K562 (cell line): ENCODE results near the gene MSH3. TPM values are rescaled to one million over a fixed set of nuclear protein-coding genes. Genes with fewer than 3 reads are reported as not detected.
"Not testable (repeated sequence)": the region's sequence is repeated elsewhere in the genome, so short reads cannot be mapped to it uniquely, and the experiment has no call there.

Experiments
- ATAC-seq: fragments of 200-7000 bp; cut with Tn5 transposase; 3 replicates; pipeline ENCODE4 v1.9.1; 2020; ENCODE audit warnings: moderate library complexity
- BruUV-seq: library from RNA; stranded (reverse); fragments of 400-500 nt; replicated peaks from 2 replicates; lab custom pipeline; 2021; lab: Mats Ljungman, UMichigan
- CTCF ChIA-PET: fragments of 300-600 bp; formaldehyde crosslinking; extraction: SDS; loops from one replicate; lab custom pipeline; 2021; ENCODE audit warnings: low intra/inter-chr PET ratio; lab: Yijun Ruan, JAX
- POLR2A ChIA-PET: fragments of 300-600, 350-650 bp; sonication (Branson Sonifier 250); formaldehyde crosslinking; extraction: SDS; loops from one replicate; lab custom pipeline; 2021; ENCODE audit warnings: antibody characterized with exemption, inconsistent platforms; lab: Yijun Ruan, JAX
- DNase-seq, 4 experiments: peaks; one replicate each; pipeline versions ENCODE4 v3.0.0 to v3.0.0-alpha.2; 2011 to 2018; ENCODE audit warnings: low spot score in 3 of 4, mixed read lengths in 3 of 4; ENCODE audit errors: extremely low read depth in 1 of 4
- FAIRE-seq: peaks from 2 replicates; lab custom pipeline; 2011; peaks lifted over from hg19 to GRCh38; lab: Jason Lieb, UNC
- H2AFZ ChIP-seq: 2 replicates; pipeline ENCODE4 v1.6.0; 2011; ENCODE audit warnings: low read depth, low read length, control low read depth, inconsistent platforms
- H3K27ac ChIP-seq: fragments of 200-600 bp; 3 replicates; pipeline ENCODE4 v1.8.0; 2011; ENCODE audit warnings: low read depth, mild to moderate bottlenecking, control low read depth, inconsistent platforms, low read length, moderate library complexity, mixed read lengths; ENCODE audit errors: extremely low read depth
- H3K27me3 ChIP-seq, 2 experiments: fragments of 300-600 bp in 1 of 2; 2 replicates in 1 of 2; 3 replicates in 1 of 2; pipeline versions ENCODE4 v1.6.0 to v1.8.0; 2011; ENCODE audit warnings: inconsistent platforms in 2 of 2, low read length in 2 of 2, mild to moderate bottlenecking in 1 of 2, mixed read lengths in 1 of 2, moderate library complexity in 1 of 2; ENCODE audit not compliant: control insufficient read depth in 2 of 2, insufficient read depth in 2 of 2
- H3K36me3 ChIP-seq: fragments of 300-600 bp; 3 replicates; pipeline ENCODE4 v1.8.0; 2011; ENCODE audit warnings: mild to moderate bottlenecking, low read length, inconsistent platforms; ENCODE audit not compliant: control insufficient read depth, insufficient read depth
- H3K4me1 ChIP-seq, 2 experiments: fragments of 200-600 bp in 1 of 2; replicated peaks in 1 of 2; 2 replicates in 1 of 2; 3 replicates in 1 of 2; pipeline versions ENCODE4 v1.5.1 to v1.8.0; 2011; ENCODE audit warnings: inconsistent platforms in 2 of 2, low read length in 2 of 2, mild to moderate bottlenecking in 1 of 2, mixed read lengths in 1 of 2, moderate library complexity in 1 of 2; ENCODE audit not compliant: control insufficient read depth in 2 of 2, insufficient read depth in 2 of 2
- H3K4me2 ChIP-seq: 2 replicates; pipeline ENCODE4 v1.6.1; 2011; ENCODE audit warnings: low read length, control low read depth, inconsistent platforms, mixed read lengths; ENCODE audit not compliant: insufficient read depth
- H3K4me3 ChIP-seq: fragments of 200-600 bp; sonication (generic), shearing (Covaris generic); 2 replicates; pipeline ENCODE4 v1.5.1; 2016; ENCODE audit warnings: control low read depth, inconsistent platforms
- H3K79me2 ChIP-seq: fragments of 200-600 bp; 3 replicates; pipeline ENCODE4 v1.8.0; 2011; ENCODE audit warnings: low read length, inconsistent platforms; ENCODE audit not compliant: control insufficient read depth, insufficient read depth
- H3K9ac ChIP-seq, 2 experiments: 2 replicates each; pipeline versions ENCODE4 v1.6.0 to v1.6.1; 2011; ENCODE audit warnings: low read depth in 2 of 2, low read length in 2 of 2, control low read depth in 1 of 2, inconsistent platforms in 1 of 2, mild to moderate bottlenecking in 1 of 2, mixed read lengths in 1 of 2; ENCODE audit not compliant: insufficient read depth in 1 of 2
- H3K9me1 ChIP-seq: one replicate; pipeline ENCODE4 v1.6.0; 2011; ENCODE audit warnings: inconsistent platforms, mild to moderate bottlenecking, low read length, moderate library complexity; ENCODE audit not compliant: control insufficient read depth, insufficient read depth
- H3K9me3 ChIP-seq: replicated peaks from 2 replicates; pipeline ENCODE4 v1.5.1; 2011; ENCODE audit warnings: low read depth, low read length, inconsistent platforms; ENCODE audit not compliant: control insufficient read depth, insufficient read depth
- H4K20me1 ChIP-seq: replicated peaks from 2 replicates; pipeline ENCODE4 v1.6.1; 2011; ENCODE audit warnings: low read length, inconsistent platforms, mixed read lengths; ENCODE audit not compliant: control insufficient read depth, insufficient read depth
- BCOR ChIP-seq: fragments of 450-650 bp; IDR thresholded peaks from 2 replicates; pipeline ENCODE4 v1.6.1; 2016
- GATAD2A ChIP-seq: fragments of 450-650 bp; IDR thresholded peaks from 2 replicates; pipeline ENCODE4 v1.6.1; 2017
- GTF3C2 ChIP-seq: IDR thresholded peaks from 3 replicates; pipeline ENCODE4 v1.6.1; 2011; ENCODE audit warnings: borderline replicate concordance, mild to moderate bottlenecking, moderate library complexity; ENCODE audit not compliant: insufficient read length; ENCODE audit errors: extremely low read depth
- ZNF146 ChIP-seq: IDR thresholded peaks from one replicate; pipeline ENCODE4 v1.6.1; 2018; ENCODE audit warnings: missing compliant biosample characterization; ENCODE audit not compliant: unreplicated experiment
- ZNF644 ChIP-seq: fragments of 200-800 bp; sonication (Bioruptor generic); IDR thresholded peaks from 2 replicates; pipeline ENCODE4 v1.6.1; 2016; ENCODE audit warnings: low read depth, missing genetic modification characterization, missing compliant biosample characterization
- WGBS: fragments of 100-300 bp; shearing (Covaris generic); methylation state at CpG from one replicate; pipeline ENCODE4 v1.1.6; 2016; ENCODE audit warnings: low coverage, mixed read lengths; ENCODE audit not compliant: insufficient coverage; ENCODE audit errors: missing lambda C conversion rate; 5-methylcytosine and 5-hydroxymethylcytosine counted together
- in situ Hi-C: fragments of 300-500 bp; cut with MboI; formaldehyde crosslinking; loops from 4 replicates; pipeline ENCODE4 v1.15.0; 2018; ENCODE audit warnings: inconsistent platforms, mixed read lengths
- intact Hi-C: fragments of 100-400 bp; cut with micrococcal nuclease; formaldehyde crosslinking; loops from 2 replicates; pipeline ENCODE4 v1.14.2; 2022
- polyA plus RNA-seq, 8 experiments: library from polyadenylated mRNA; depleted of rRNA in 4 of 8; stranded (reverse) in 5 of 8; unstranded in 3 of 8; fragments of >200 nt; fragmentation: Nextera tagmentation in 2 of 8; fragmentation: Illumina TruSeq in 1 of 8; extraction: Ambion mirVana in 2 of 8; extraction: Trizol in 1 of 8; gene quantifications; 2 replicates each; pipeline versions ENCODE4 v1.2.1 to v1.2.3, GENCODE V29; 2011 to 2014; ENCODE audit warnings: inconsistent platforms in 1 of 8, missing spikeins in 1 of 8
- total RNA-seq, 7 experiments: library from RNA; depleted of rRNA in 6 of 7; stranded (reverse); fragments of >200 nt in 6 of 7; fragmentation: Illumina TruSeq in 2 of 7; extraction: Trizol in 2 of 7; gene quantifications; 2 replicates each; pipeline versions ENCODE4 v1.2.1 to v1.2.3, GENCODE V29; 2011 to 2021; ENCODE audit warnings: low replicate concordance in 1 of 7

MSH3 gene
- total and polyA plus RNA-seq, 9 of the 15 experiments (the other 6 are each of a cell fraction or from before 2014, with no cell fraction given): 3.9 to 17.2 (median 13.2) TPM

DNA sequence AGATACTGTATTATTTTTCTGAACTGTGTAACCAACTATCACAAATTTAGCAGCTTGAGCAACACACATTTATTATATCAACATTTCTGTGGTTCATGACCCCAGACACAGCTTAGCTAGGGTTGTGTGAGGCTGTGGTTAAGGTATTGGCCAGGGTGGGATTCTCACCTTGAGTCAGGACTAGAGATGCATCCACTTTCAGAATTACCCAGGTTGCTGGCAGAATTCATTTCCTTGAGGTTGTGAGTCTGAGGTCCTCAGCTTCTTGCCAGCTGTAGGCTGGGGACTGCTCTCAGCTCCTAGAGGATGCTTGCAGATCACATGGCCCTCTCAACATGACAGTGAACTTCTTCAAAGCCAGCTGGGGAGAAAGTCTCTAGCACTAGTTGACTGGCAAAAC is 183.2 kb downstream of the MSH3 start (continued):
- no peak for TF ChIP-seq GTF3C2
- TF ChIP-seq ZNF644: no peak
- no peak for TF ChIP-seq GATAD2A

DNA sequence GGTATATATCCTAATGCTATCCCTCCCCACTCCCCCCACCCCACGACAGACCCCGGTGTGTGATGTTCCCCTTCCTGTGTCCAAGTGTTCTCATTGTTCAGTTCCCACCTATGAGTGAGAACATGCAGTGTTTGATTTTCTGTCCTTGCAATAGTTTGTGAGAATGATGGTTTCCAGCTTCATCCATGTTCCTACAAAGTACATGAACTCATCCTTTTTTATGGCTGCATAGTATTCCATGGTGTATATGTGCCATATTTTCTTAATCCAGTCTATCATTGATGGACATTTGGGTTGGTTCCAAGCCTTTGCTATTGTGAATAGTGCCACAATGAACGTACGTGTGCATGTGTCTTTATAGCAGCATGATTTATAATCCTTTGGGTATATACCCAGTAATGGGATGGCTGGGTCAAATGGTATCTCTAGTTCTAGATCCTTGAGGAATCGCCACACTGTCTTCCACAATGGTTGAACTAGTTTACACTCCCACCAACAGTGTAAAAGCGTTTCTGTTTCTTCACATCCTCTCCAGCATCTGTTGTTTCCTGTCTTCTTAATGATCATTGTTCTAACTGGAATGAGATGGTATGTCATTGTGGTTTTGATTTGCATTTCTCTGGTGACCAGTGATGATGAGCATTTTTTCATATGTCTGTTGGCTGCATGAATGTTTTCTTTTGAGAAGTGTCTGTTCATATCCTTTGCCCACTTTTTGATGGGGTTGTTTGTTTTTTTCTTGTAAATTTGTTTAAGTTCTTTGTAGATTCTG is 186.8 kb downstream of the MSH3 start:
- CTCF ChIA-PET, intact Hi-C loops, H3K27ac ChIP-seq, H3K9me3 ChIP-seq, H3K4me2 ChIP-seq, H3K36me3 ChIP-seq, H3K79me2 ChIP-seq, BruUV-seq, H3K9ac ChIP-seq, POLR2A ChIA-PET, DNase-seq, H3K4me1 ChIP-seq, ATAC-seq, H3K4me3 ChIP-seq, H2AFZ ChIP-seq, H3K27me3 ChIP-seq, FAIRE-seq, H4K20me1 ChIP-seq, in situ Hi-C loops, H3K9me1 ChIP-seq: not testable (repeated sequence)
- TF ChIP-seq ZNF146 (CRISPR knock-in tag) (peak; percentile 70), BCOR (peak; percentile 22; the same call in 1 of the 2 replicates)
- WGBS: 79% methylated on average over 2 of the region's 6 CpGs

GRCh38 chr5:80846422-80846821 is 192.0 kb downstream of the MSH3 start:
- CTCF ChIA-PET, H3K9ac ChIP-seq, H3K27ac ChIP-seq, H3K27me3 ChIP-seq, H3K9me3 ChIP-seq, POLR2A ChIA-PET, H3K9me1 ChIP-seq, FAIRE-seq, in situ Hi-C loops, H3K4me3 ChIP-seq, H3K4me1 ChIP-seq, H3K79me2 ChIP-seq, H2AFZ ChIP-seq, H3K36me3 ChIP-seq, H3K4me2 ChIP-seq, BruUV-seq, DNase-seq, intact Hi-C loops, ATAC-seq, H4K20me1 ChIP-seq: not testable (repeated sequence)
- 73% methylated on average over 8 of the region's 8 CpGs for WGBS
